Measurements from ENCODE around the gene FRAS1. TPM values are rescaled to one million over a fixed set of nuclear protein-coding genes. Genes with fewer than 3 reads are reported as not detected.
"Not testable (repeated sequence)": the region's sequence is repeated elsewhere in the genome, so short reads cannot be mapped to it uniquely, and the experiment has no call there.

Gene FRAS1
- total RNA-seq, 1 experiment from 2014 or later: 2.2 TPM

- DNase-seq (ENCODE audit: extremely low read depth, low read depth): no peak
These were observed 353.6 kb downstream of the FRAS1 start for GRCh38 chr4:78410676-78411075.

DNA sequence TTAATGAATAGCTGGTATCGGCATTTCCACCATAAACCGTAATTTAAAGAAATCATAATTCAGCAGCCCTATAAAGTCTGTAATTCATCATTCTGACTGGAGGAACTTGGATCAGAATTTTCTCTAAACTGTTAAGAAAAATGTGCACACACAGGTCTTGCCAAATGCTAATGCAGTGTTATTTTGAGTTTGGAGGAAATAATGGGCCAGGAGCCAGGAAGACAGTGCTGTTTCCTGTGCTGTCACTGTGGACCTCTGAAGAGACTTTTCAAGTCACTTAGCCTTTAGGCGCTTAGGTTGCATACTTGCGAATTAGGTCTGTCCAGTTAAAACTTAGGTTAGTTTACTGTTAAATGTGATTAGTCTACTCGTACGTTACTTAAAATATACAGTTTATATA, 357.0 kb downstream of the FRAS1 start:
- DNase-seq (ENCODE audit: extremely low read depth, low read depth): no peak

DNA sequence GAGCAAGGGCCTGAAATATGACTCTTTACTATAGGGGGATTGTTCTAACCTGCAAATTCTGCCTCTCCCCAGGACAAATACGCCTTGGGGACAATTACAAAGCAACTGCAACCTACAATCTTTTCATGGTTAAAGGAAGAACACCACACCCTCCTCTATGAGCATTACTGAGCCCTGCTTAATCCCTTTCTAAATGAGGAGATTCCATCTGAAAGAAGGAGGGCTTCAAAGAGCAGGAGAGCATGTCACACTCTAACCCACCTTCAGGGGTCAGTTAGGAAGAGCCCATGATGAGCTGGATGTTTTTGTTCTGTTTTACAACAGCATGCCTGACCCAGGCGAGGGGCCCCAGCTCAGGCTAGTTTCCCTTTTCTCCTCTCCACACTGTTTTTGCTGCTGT, 360.5 kb downstream of the FRAS1 start:
- no peak for DNase-seq (ENCODE audit: extremely low read depth, low read depth)

- no peak for DNase-seq (ENCODE audit: extremely low read depth, low read depth)
These were observed 361.3 kb downstream of the FRAS1 start for GRCh38 chr4:78418406-78418805.

DNA sequence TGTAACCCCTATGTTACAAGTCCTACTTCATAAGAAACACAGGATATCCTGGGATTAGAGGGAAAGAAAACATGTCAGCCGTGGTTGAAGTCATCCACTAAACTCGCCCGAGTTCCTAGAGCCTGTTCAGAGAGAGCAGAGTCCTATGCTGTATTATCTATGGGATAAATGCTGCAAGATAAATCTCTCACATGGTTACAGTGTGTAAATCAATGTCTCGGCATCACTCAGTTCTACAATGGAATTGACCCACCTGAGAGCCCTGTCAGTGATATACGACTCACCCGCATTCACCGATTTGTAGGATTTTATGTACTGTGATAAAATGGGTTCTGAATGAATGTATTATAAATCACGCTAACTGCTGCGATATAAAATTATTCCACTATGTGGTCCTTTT, 366.7 kb downstream of the FRAS1 start:
- DNase-seq (ENCODE audit: extremely low read depth, low read depth): no peak

- no peak for DNase-seq (ENCODE audit: extremely low read depth, low read depth)
These were observed 367.3 kb downstream of the FRAS1 start for GRCh38 chr4:78424461-78424860.

DNA sequence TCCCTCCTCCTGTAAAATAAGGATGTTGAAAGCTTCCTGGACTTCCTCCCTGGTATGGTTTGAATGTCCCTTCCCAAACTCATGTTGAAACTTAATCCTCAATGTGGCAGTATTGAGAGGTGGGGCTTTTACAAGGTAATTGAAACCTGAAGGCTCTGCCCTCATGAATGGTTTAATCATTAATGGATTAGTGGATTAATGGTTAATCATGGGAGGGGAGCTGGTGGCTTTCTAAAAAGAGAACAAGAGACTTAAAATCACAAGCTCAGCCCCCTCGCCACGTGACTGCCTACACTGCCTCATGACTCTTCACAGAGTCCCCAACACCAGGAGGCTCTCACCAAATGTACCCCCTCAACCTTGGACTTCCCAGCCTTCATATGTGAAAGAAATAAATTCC, 369.8 kb downstream of the FRAS1 start:
- no peak for DNase-seq (ENCODE audit: extremely low read depth, low read depth)

DNA sequence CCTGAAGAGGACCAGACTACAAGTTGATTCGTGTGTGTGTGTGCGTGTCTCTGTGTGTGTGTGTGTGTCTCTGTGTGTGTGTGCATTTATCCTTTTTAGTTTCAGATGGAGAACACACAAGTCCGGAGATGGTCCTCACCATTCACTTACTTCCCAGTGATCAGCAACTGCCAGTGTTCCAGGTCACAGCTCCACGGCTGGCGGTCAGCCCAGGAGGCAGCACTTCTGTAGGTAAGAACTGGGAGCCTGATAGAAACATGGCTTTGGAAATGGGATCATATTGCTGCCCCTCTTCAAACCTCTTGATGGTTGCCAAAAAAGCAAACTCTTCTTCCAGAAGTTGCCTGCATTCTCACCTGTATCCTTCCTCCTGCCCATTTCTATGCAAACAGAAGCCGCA, 371.9 kb downstream of the FRAS1 start:
- DNase-seq (ENCODE audit: extremely low read depth, low read depth): no peak

DNA sequence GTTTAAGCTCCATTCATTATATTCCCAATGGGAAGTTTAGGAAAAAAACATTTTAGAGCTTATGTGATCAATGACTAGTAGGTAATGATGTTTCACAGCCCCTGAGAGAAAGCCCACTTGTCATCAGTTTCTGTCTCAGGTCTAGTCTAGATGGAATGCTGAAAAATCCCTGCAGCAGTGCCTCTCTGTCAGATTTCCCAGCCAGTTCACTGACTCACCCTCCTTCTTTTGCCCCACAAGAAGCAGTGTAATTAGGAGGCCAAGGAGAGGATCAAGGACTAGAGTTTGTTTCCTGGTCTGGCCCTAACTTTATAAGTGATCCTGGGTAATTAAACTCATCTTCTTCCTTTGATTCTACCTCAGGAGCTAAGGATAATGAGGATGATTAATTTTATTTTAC, 375.8 kb downstream of the FRAS1 start:
- no peak for DNase-seq (ENCODE audit: extremely low read depth, low read depth)

GRCh38 chr4:78437608-78438088, 380.5 kb downstream of the FRAS1 start:
- no peak for DNase-seq (ENCODE audit: extremely low read depth, low read depth)

- DNase-seq (ENCODE audit: extremely low read depth, low read depth): no peak
These were observed 382.2 kb downstream of the FRAS1 start for GRCh38 chr4:78439328-78439727.

- DNase-seq (ENCODE audit: extremely low read depth, low read depth): no peak
These were observed 384.6 kb downstream of the FRAS1 start for GRCh38 chr4:78441756-78442155.

DNA sequence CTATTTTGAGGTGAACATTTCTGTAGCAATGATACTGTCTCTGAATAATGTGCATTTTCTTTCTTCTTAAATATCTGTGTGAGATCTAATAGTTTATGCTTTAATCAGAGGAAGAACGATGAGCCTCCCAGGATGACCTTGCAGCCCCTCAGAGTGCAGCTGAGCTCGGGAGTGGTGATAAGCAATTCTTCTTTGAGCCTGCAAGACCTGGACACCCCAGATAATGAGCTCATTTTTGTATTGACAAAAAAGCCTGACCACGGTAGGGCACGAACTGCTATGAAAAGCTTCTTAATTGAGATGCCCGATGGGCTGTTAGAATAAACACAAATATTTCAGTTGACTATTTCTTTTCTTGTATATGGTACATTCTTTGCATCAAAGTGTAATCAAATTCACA, 389.5 kb downstream of the FRAS1 start:
- DNase-seq (ENCODE audit: extremely low read depth, low read depth): no peak

DNA sequence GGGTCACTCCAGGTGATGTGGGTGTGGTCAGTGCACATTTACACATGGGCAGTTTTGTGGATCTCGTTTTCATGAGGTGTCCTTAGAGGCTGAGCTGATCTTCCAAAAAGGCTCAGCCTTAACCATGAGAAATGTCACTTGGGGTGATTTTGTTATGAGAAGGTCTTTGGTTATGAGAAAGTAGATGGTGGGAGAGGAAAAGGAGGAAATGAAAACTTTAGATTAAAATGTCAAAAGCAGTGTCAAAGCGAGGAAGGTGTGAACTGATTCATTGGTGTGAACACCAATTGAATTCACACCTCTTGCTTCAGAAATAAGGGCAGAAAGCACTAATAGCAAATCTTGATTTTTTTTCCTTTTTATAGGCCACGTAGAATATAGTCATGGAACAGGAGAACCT, 394.3 kb downstream of the FRAS1 start:
- DNase-seq (ENCODE audit: extremely low read depth, low read depth): no peak

GRCh38 chr4:78454016-78454415, 396.9 kb downstream of the FRAS1 start:
- DNase-seq (ENCODE audit: extremely low read depth, low read depth): no peak

DNA sequence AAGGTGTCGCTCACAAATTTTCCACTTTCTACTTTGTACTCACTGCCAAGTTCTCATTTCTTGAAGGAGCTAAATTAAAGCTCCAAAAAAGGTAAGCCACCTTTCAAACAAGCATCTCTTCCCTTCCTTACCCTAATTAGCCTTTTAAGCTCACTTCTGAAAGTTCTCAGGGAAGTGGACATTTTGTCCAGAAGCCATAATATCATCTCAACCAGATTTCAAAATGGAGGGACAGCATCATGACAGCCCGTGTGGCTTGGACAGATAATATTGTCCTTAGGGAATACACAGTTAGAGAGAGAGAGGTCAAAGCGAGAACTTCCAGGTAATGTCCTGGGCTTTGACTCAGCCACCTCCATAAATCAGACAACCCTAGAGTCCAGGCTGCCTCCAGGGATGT, 400.6 kb downstream of the FRAS1 start:
- no peak for DNase-seq (ENCODE audit: extremely low read depth, low read depth)

- no peak for DNase-seq (ENCODE audit: extremely low read depth, low read depth)
These were observed 402.2 kb downstream of the FRAS1 start for GRCh38 chr4:78459327-78459726.

- no peak for DNase-seq (ENCODE audit: extremely low read depth, low read depth)
These were observed 403.2 kb downstream of the FRAS1 start for GRCh38 chr4:78460368-78460767.

GRCh38 chr4:78464265-78464664, 407.1 kb downstream of the FRAS1 start:
- no peak for DNase-seq (ENCODE audit: extremely low read depth, low read depth)

DNA sequence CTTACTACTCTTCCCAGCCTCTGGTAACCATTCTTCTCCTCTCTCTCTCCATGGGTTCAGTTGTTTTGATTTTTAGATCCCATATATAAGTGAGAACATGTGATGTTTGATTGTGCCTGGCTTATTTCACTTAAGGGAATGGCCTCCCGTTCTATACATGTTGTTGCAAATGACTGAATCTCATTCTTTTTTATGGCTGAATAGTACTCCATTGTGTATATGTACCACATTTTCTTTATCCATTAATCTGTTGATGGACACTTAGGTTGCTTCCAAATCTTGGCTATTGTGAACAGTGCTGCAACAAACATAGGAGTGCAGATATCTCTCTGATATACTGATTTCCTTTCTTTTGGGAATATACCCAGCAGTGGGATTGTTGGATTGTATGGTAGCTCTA, 410.1 kb downstream of the FRAS1 start:
- DNase-seq (ENCODE audit: extremely low read depth, low read depth): not testable (repeated sequence)

DNA sequence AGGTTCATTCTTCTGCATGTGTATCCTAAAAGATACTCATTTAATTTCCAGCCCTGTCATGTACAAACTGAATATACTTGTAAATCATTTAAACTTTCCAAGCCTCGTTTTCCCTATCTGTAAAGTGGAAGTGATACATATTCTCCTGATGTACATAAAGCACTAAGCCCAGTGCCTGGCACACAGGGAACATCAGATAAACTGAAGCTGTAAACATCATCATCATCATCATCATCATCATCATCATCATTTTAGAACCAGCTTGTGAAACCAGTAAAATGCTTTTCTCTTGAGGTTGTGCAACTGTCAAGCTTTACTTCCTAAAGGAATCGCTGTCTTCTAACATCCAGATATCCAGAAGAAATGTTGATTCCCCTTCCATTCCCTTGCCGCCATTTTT, 411.1 kb downstream of the FRAS1 start:
- DNase-seq (ENCODE audit: extremely low read depth, low read depth): no peak

GRCh38 chr4:78476108-78476704, 419.1 kb downstream of the FRAS1 start:
- DNase-seq (ENCODE audit: extremely low read depth, low read depth): no peak

DNA sequence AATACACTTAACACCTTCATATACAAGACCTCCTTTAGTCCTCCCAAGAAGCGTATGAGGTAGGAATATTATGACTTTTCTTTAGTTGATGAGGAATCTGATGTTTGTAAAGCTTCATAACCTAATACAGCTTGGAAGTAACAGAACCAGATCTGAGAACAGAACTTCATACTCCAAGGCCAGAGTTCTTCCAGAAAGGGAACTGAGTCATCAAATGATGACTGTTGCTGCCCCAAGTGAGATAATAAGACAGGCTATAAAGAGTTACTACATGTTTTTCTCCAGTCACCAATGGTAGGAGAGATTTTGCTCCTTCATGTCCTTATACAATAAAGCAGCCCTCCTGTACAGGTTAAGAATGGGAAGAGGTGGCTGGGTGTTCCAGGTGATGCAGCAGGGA, 420.2 kb downstream of the FRAS1 start:
- no peak for DNase-seq (ENCODE audit: extremely low read depth, low read depth)

Data from NCI-H460 (cell line).